GM13976 (cell line): ENCODE results near the gene PCDHGA6.
"Not testable (repeated sequence)": the region's sequence is repeated elsewhere in the genome, so short reads cannot be mapped to it uniquely, and the experiment has no call there.

ENCODE experiments used
- DNase-seq: peaks from one replicate; pipeline ENCODE4 v3.0.0; 2012; ENCODE audit warnings: low spot score
- in situ Hi-C: fragments of 300-500 bp; cut with MboI; formaldehyde crosslinking; loops from one replicate; pipeline ENCODE4 v1.12.0; 2022; ENCODE audit warnings: low sequenced_read_pairs, mixed read lengths, inconsistent platforms; ENCODE audit not compliant: unreplicated experiment
- TF ChIP-seq, protein P1 (sequence below): IDR thresholded peaks from 2 replicates; pipeline ENCODE4 v1.5.1; 2012; ENCODE audit warnings: borderline replicate concordance, mild to moderate bottlenecking; ENCODE audit not compliant: insufficient read depth; ENCODE audit errors: extremely low read depth, missing control alignments, control extremely low read depth

Gene PCDHGA6

GRCh38 chr5:141342773-141343172 lies 30.9 kb upstream of the PCDHGA6 start:
- TF ChIP-seq, protein P1, sequence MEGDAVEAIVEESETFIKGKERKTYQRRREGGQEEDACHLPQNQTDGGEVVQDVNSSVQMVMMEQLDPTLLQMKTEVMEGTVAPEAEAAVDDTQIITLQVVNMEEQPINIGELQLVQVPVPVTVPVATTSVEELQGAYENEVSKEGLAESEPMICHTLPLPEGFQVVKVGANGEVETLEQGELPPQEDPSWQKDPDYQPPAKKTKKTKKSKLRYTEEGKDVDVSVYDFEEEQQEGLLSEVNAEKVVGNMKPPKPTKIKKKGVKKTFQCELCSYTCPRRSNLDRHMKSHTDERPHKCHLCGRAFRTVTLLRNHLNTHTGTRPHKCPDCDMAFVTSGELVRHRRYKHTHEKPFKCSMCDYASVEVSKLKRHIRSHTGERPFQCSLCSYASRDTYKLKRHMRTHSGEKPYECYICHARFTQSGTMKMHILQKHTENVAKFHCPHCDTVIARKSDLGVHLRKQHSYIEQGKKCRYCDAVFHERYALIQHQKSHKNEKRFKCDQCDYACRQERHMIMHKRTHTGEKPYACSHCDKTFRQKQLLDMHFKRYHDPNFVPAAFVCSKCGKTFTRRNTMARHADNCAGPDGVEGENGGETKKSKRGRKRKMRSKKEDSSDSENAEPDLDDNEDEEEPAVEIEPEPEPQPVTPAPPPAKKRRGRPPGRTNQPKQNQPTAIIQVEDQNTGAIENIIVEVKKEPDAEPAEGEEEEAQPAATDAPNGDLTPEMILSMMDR = no peak
- DNase-seq = no peak
- in situ Hi-C loops = no loop called here

- in situ Hi-C loops = no loop called here
Observed at GRCh38 chr5:141343242-141343952, 30.3 kb upstream of the PCDHGA6 start, which contains the start of gene PCDHGA3. PCDHGA3 (plus strand) TSS chr5:141343829; CDS start chr5:141344034, 205 bp downstream.

GRCh38 chr5:141343953-141344463 lies 29.7 kb upstream of the PCDHGA6 start:
- TF ChIP-seq, protein P1 = no peak
- no peak for DNase-seq

More at GRCh38 chr5:141343242-141343952, 30.3 kb upstream of the PCDHGA6 start, which contains the start of gene PCDHGA3:
- no peak for DNase-seq
- TF ChIP-seq, protein P1 = no peak

DNA sequence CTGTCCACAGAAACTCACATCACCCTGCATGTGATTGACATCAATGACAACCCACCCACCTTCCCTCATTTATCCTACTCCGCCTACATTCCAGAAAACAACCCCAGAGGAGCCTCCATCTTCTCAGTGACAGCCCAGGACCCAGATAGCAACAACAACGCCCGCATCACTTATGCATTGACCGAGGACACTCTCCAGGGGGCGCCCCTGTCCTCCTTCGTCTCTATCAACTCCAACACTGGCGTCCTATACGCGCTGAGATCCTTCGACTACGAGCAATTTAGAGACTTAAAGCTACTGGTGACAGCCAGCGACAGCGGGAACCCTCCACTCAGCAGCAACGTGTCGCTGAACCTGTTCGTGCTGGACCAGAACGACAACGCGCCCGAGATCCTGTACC lies 28.4 kb upstream of the PCDHGA6 start:
- DNase-seq = no peak
- in situ Hi-C loops = no loop called here
- TF ChIP-seq, protein P1 = no peak

More at GRCh38 chr5:141343953-141344463, 29.7 kb upstream of the PCDHGA6 start:
- in situ Hi-C loops = no loop called here

- DNase-seq, in situ Hi-C loops: not testable (repeated sequence)
Observed at GRCh38 chr5:141346017-141346416, 27.7 kb upstream of the PCDHGA6 start.

DNA sequence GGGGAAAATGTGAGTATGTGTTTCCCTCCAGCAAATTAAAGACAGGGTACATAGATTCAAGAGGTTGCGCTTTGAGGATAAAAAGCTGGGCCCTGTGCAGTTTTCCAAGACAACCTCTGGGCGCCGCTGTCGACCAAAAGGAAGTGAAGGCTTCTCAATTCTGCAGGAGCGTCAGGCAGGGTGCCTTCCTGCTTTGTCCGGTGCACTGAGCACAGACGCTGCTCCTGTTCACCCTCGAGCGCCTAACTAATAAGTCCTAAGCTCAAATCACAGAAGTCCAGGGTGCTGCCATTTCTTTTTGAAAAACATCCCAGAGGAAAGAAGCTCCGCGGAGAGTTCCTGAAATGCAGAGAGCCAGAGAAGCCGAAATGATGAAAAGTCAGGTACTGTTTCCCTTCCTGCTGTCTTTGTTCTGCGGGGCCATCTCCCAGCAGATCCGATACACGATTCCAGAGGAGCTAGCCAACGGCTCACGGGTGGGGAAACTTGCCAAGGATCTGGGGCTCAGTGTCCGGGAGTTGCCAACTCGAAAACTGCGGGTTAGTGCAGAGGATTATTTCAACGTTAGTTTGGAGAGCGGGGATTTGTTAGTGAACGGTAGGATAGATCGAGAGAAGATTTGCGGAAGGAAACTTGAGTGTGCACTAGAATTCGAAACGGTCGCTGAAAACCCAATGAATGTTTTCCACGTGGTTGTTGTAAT lies 23.6 kb upstream of the PCDHGA6 start, which contains the start of gene PCDHGB1:
TSS of gene PCDHGB1 (plus strand) at position 183 of the 703 bp plus-strand sequence. CDS start at position 345, 162 bp downstream.
- DNase-seq = peak; percentile 76
- in situ Hi-C loops = no loop called here

More for the DNA sequence above, 23.6 kb upstream of the PCDHGA6 start, which contains the start of gene PCDHGB1:
- TF ChIP-seq, protein P1 = peak; percentile 43
